GM10847 (cell line): Measurements from ENCODE around the gene C2CD2.

Experiments
- POLR2A ChIP-seq: IDR thresholded peaks from 2 replicates; pipeline ENCODE4 v1.6.1; 2011; ENCODE audit not compliant: insufficient read length; ENCODE audit errors: extremely low read depth

Gene C2CD2

GRCh38 chr21:41848533-41848932, 105.3 kb downstream of the C2CD2 start:
- TF ChIP-seq POLR2A: no peak

GRCh38 chr21:41847066-41847804, 106.6 kb downstream of the C2CD2 start:
- no peak for TF ChIP-seq POLR2A

GRCh38 chr21:41846536-41846935, 107.3 kb downstream of the C2CD2 start:
- TF ChIP-seq POLR2A: no peak

- TF ChIP-seq POLR2A: no peak
These were observed 107.8 kb downstream of the C2CD2 start for GRCh38 chr21:41846033-41846317.

GRCh38 chr21:41845310-41846032, 108.3 kb downstream of the C2CD2 start:
- no peak for TF ChIP-seq POLR2A

GRCh38 chr21:41843584-41843983, 110.2 kb downstream of the C2CD2 start:
- TF ChIP-seq POLR2A: no peak

GRCh38 chr21:41840880-41841279, 112.9 kb downstream of the C2CD2 start:
- TF ChIP-seq POLR2A: no peak

- no peak for TF ChIP-seq POLR2A
These were observed 114.3 kb downstream of the C2CD2 start for GRCh38 chr21:41839387-41840000.

GRCh38 chr21:41837756-41838297, 116.0 kb downstream of the C2CD2 start:
- TF ChIP-seq POLR2A: no peak

GRCh38 chr21:41836166-41837015, 117.4 kb downstream of the C2CD2 start:
- TF ChIP-seq POLR2A: no peak

- no peak for TF ChIP-seq POLR2A
These were observed 118.1 kb downstream of the C2CD2 start for GRCh38 chr21:41835711-41836154.
